H1 (cell line): Measurements from ENCODE around the gene NHEJ1. TPM values are rescaled to one million over a fixed set of nuclear protein-coding genes. Genes with fewer than 3 reads are reported as not detected.
A peak's percentile ranks its signal among the peaks of the same experiment; 100 is the strongest.

ENCODE experiments used
- CTCF ChIA-PET: fragments of 300-600 bp; sonication (Branson Sonifier 250); formaldehyde crosslinking; loops from one replicate; lab custom pipeline; 2021; ENCODE audit not compliant: partially characterized antibody; lab: Charles Lee
- POLR2A ChIA-PET: fragments of 300-600 bp; sonication (Branson Sonifier 250); formaldehyde crosslinking; loops from one replicate; lab custom pipeline; 2021; ENCODE audit warnings: inconsistent platforms; ENCODE audit not compliant: partially characterized antibody; lab: Charles Lee
- DNase-seq, 2 experiments: peaks; one replicate each; pipeline versions ENCODE4 v3.0.0 to v3.0.0-alpha.2; 2010 to 2022; ENCODE audit warnings: low spot score in 2 of 2, low read depth in 1 of 2, mixed read lengths in 1 of 2
- FAIRE-seq: peaks from 2 replicates; lab custom pipeline; 2011; peaks lifted over from hg19 to GRCh38; lab: Jason Lieb, UNC
- H2AFZ ChIP-seq: 2 replicates; pipeline ENCODE4 v1.8.1; 2012; ENCODE audit warnings: low read length, inconsistent platforms
- H2AK5ac ChIP-seq: 2 replicates; pipeline ENCODE4 v1.6.1; 2013; ENCODE audit warnings: low read depth, low read length
- H2BK120ac ChIP-seq: replicated peaks from 2 replicates; pipeline ENCODE3; 2013; ENCODE audit warnings: low read depth, low read length, inconsistent platforms
- H2BK12ac ChIP-seq: 2 replicates; pipeline ENCODE4 v1.6.1; 2013; ENCODE audit warnings: low read depth, low read length
- H2BK15ac ChIP-seq: 2 replicates; pipeline ENCODE4 v1.6.1; 2013; ENCODE audit warnings: low read length
- H2BK20ac ChIP-seq: 2 replicates; pipeline ENCODE4 v1.6.1; 2013; ENCODE audit warnings: low read length
- H2BK5ac ChIP-seq: 2 replicates; pipeline ENCODE4 v1.6.1; 2013; ENCODE audit warnings: low read depth, low read length
- H3K14ac ChIP-seq: 2 replicates; pipeline ENCODE4 v1.6.1; 2013; ENCODE audit warnings: inconsistent platforms; ENCODE audit not compliant: insufficient read length
- H3K18ac ChIP-seq: 2 replicates; pipeline ENCODE4 v1.6.1; 2013; ENCODE audit warnings: low read length; ENCODE audit errors: extremely low read depth
- H3K23ac ChIP-seq: 2 replicates; pipeline ENCODE4 v1.6.1; 2013; ENCODE audit warnings: inconsistent platforms; ENCODE audit not compliant: insufficient read length
- H3K23me2 ChIP-seq: 2 replicates; pipeline ENCODE4 v1.6.1; 2013; ENCODE audit warnings: low read depth, low read length
- H3K27ac ChIP-seq: 2 replicates; pipeline ENCODE4 v1.6.1; 2011; ENCODE audit warnings: low read depth, low read length, inconsistent platforms
- H3K27me3 ChIP-seq, 4 experiments: replicated peaks in 1 of 4; 1 replicate in 1 of 4; 2 replicates in 3 of 4; pipeline versions ENCODE4 v1.6.1 to v1.8.1; 2011 to 2013; ENCODE audit warnings: low read length in 3 of 4, mild to moderate bottlenecking in 3 of 4, inconsistent platforms in 2 of 4, mixed read lengths in 2 of 4, moderate library complexity in 1 of 4; ENCODE audit not compliant: control insufficient read depth in 3 of 4, insufficient read depth in 3 of 4; ENCODE audit errors: extremely low read depth in 1 of 4
- H3K36me3 ChIP-seq, 4 experiments: 2 replicates each; pipeline versions ENCODE4 v1.6.1 to v1.8.1; 2011 to 2013; ENCODE audit warnings: mild to moderate bottlenecking in 4 of 4, low read length in 3 of 4, moderate library complexity in 2 of 4, control low read depth in 1 of 4, inconsistent platforms in 1 of 4; ENCODE audit not compliant: insufficient read depth in 4 of 4, control insufficient read depth in 2 of 4
- H3K4ac ChIP-seq: replicated peaks from 2 replicates; pipeline ENCODE3; 2013; ENCODE audit warnings: low read length, low read depth, mixed read lengths, inconsistent platforms; ENCODE audit not compliant: insufficient read length
- H3K4me1 ChIP-seq, 4 experiments: replicated peaks in 1 of 4; 1 replicate in 1 of 4; 2 replicates in 3 of 4; pipeline versions ENCODE4 v1.6.1 to v1.8.1; 2011 to 2013; ENCODE audit warnings: low read length in 3 of 4, inconsistent platforms in 2 of 4, mixed read lengths in 1 of 4; ENCODE audit not compliant: insufficient read depth in 4 of 4, control insufficient read depth in 3 of 4
- H3K4me2 ChIP-seq, 2 experiments: 2 replicates each; pipeline versions ENCODE4 v1.6.1 to v1.8.1; 2011 to 2013; ENCODE audit warnings: low read depth in 2 of 2, low read length in 2 of 2, control low read depth in 1 of 2, inconsistent platforms in 1 of 2, mild to moderate bottlenecking in 1 of 2; ENCODE audit not compliant: insufficient read depth in 1 of 2
- H3K4me3 ChIP-seq, 4 experiments: fragments of 200-600, 300-600 bp in 1 of 4; sonication (generic), shearing (Covaris generic), sonication (Bioruptor Twin) in 1 of 4; 2 replicates each; pipeline versions ENCODE4 v1.5.1 to v1.8.1; 2011 to 2016; ENCODE audit warnings: low read length in 4 of 4, low read depth in 3 of 4, control low read depth in 2 of 4, inconsistent platforms in 2 of 4, mild to moderate bottlenecking in 2 of 4, mixed read lengths in 1 of 4, moderate library complexity in 1 of 4; ENCODE audit not compliant: insufficient read depth in 2 of 4; ENCODE audit errors: extremely low read depth in 1 of 4
- H3K56ac ChIP-seq: replicated peaks from 2 replicates; pipeline ENCODE3; 2013; ENCODE audit warnings: low read depth, mild to moderate bottlenecking, mixed read lengths, low read length, inconsistent platforms; ENCODE audit not compliant: insufficient read length
- H3K79me1 ChIP-seq: 2 replicates; pipeline ENCODE4 v1.6.1; 2013; ENCODE audit warnings: low read depth, low read length, control low read depth
- H3K79me2 ChIP-seq, 2 experiments: 2 replicates each; pipeline versions ENCODE4 v1.6.1 to v1.8.1; 2012 to 2013; ENCODE audit warnings: low read length in 2 of 2, mild to moderate bottlenecking in 2 of 2, inconsistent platforms in 1 of 2; ENCODE audit not compliant: insufficient read depth in 2 of 2, control insufficient read depth in 1 of 2
- H3K9ac ChIP-seq, 4 experiments: replicated peaks in 1 of 4; 1 replicate in 1 of 4; 2 replicates in 3 of 4; pipeline versions ENCODE4 v1.6.1 to v1.8.1; 2011 to 2013; ENCODE audit warnings: low read depth in 3 of 4, low read length in 3 of 4, control low read depth in 2 of 4, mild to moderate bottlenecking in 2 of 4, moderate library complexity in 2 of 4, inconsistent platforms in 1 of 4; ENCODE audit errors: extremely low read depth in 1 of 4
- H3K9me3 ChIP-seq, 2 experiments: 2 replicates each; pipeline versions ENCODE4 v1.6.1 to v1.8.1; 2012 to 2013; ENCODE audit warnings: mild to moderate bottlenecking in 2 of 2, moderate library complexity in 2 of 2, control low read depth in 1 of 2, inconsistent platforms in 1 of 2, low read depth in 1 of 2, low read length in 1 of 2, mixed read lengths in 1 of 2; ENCODE audit not compliant: insufficient read depth in 2 of 2
- H4K20me1 ChIP-seq, 2 experiments: replicated peaks in 1 of 2; 2 replicates each; pipeline versions ENCODE3 to v1.8.1; 2011 to 2013; ENCODE audit warnings: inconsistent platforms in 2 of 2, low read length in 2 of 2, mild to moderate bottlenecking in 1 of 2; ENCODE audit not compliant: insufficient read depth in 2 of 2, control insufficient read depth in 1 of 2
- H4K5ac ChIP-seq: 2 replicates; pipeline ENCODE4 v1.6.1; 2013; ENCODE audit warnings: low read length, low read depth, mixed read lengths, inconsistent platforms; ENCODE audit not compliant: insufficient read length
- H4K8ac ChIP-seq: 2 replicates; pipeline ENCODE4 v1.8.0; 2013; ENCODE audit warnings: mild to moderate bottlenecking, moderate library complexity, low read length, inconsistent platforms; ENCODE audit not compliant: insufficient read depth; ENCODE audit errors: extremely low read depth
- H4K91ac ChIP-seq: replicated peaks from 2 replicates; pipeline ENCODE3; 2013; ENCODE audit warnings: low read length, mixed read lengths, inconsistent platforms; ENCODE audit not compliant: insufficient read length
- BRCA1 ChIP-seq: IDR thresholded peaks from 2 replicates; pipeline ENCODE4 v1.6.1; 2012; ENCODE audit warnings: low read depth, low read length, improper control_type of control experiment
- CBX5 ChIP-seq: fragments of 300-800, 300-1000 bp; sonication (generic); IDR thresholded peaks from 2 replicates; pipeline ENCODE4 v1.7.1; 2016; ENCODE audit warnings: antibody characterized with exemption, low read length, low read depth
- EP300 ChIP-seq, 2 experiments: IDR thresholded peaks; 1 replicate in 1 of 2; 2 replicates in 1 of 2; pipeline ENCODE4 v1.6.1; 2011 to 2012; ENCODE audit warnings: low read depth in 2 of 2, low read length in 2 of 2, mild to moderate bottlenecking in 2 of 2, borderline replicate concordance in 1 of 2, inconsistent platforms in 1 of 2, moderate library complexity in 1 of 2
- FOSL1 ChIP-seq: IDR thresholded peaks from 2 replicates; pipeline ENCODE4 v1.6.1; 2011; ENCODE audit warnings: mild to moderate bottlenecking, low read depth, low read length, moderate library complexity; ENCODE audit not compliant: insufficient read depth
- HDAC2 ChIP-seq, 2 experiments: fragments of 300-600 bp in 1 of 2; sonication (generic) in 1 of 2; IDR thresholded peaks; 2 replicates each; pipeline ENCODE4 v1.6.1; 2011 to 2012; ENCODE audit warnings: low read depth in 2 of 2, low read length in 2 of 2, mild to moderate bottlenecking in 2 of 2, moderate library complexity in 2 of 2, borderline replicate concordance in 1 of 2, inconsistent platforms in 1 of 2
- KDM1A ChIP-seq: fragments of 200-600, 300-600 bp; sonication (generic); IDR thresholded peaks from 2 replicates; pipeline ENCODE4 v1.7.1; 2016; ENCODE audit warnings: mild to moderate bottlenecking, low read length, borderline replicate concordance
- RXRA ChIP-seq: IDR thresholded peaks from 2 replicates; pipeline ENCODE4 v1.6.1; 2011; ENCODE audit warnings: low read depth, mild to moderate bottlenecking, low read length, moderate library complexity; ENCODE audit not compliant: insufficient read depth
- SIX5 ChIP-seq: IDR thresholded peaks from 2 replicates; pipeline ENCODE4 v1.6.1; 2011; ENCODE audit warnings: mild to moderate bottlenecking, low read depth, low read length
- SP1 ChIP-seq: IDR thresholded peaks from 2 replicates; pipeline ENCODE4 v1.6.1; 2011; ENCODE audit warnings: low read depth, low read length
- TAF7 ChIP-seq: optimal IDR thresholded peaks from 2 replicates; pipeline ENCODE3; 2011; ENCODE audit warnings: low read depth, mild to moderate bottlenecking, inconsistent platforms, low read length, moderate library complexity, borderline replicate concordance
- TEAD4 ChIP-seq: IDR thresholded peaks from 2 replicates; pipeline ENCODE4 v1.6.1; 2012; ENCODE audit warnings: low read depth, low read length, inconsistent platforms, mixed read lengths
- USF2 ChIP-seq: IDR thresholded peaks from 2 replicates; pipeline ENCODE4 v1.6.1; 2011; ENCODE audit warnings: low read length, improper control_type of control experiment
- ZNF274 ChIP-seq: IDR thresholded peaks from 2 replicates; pipeline ENCODE4 v1.7.0; 2012; ENCODE audit warnings: low read length, borderline replicate concordance; ENCODE audit errors: extremely low read depth
- WGBS, 2 experiments: shearing (Covaris generic) in 1 of 2; methylation state at CpG; one replicate each; pipeline versions ENCODE4 v1.1.6 to v1.1.7; 2013 to 2015; ENCODE audit warnings: low lambda C conversion rate in 2 of 2, mixed read lengths in 2 of 2, inconsistent platforms in 1 of 2, low coverage in 1 of 2, missing lambda C conversion rate in 1 of 2; ENCODE audit not compliant: insufficient replicate concordance in 2 of 2, insufficient coverage in 1 of 2, insufficient read length in 1 of 2; ENCODE audit errors: extremely low coverage in 1 of 2, missing lambda C conversion rate in 1 of 2; 5-methylcytosine and 5-hydroxymethylcytosine counted together
- polyA plus RNA-seq, 7 experiments: library from polyadenylated mRNA; depleted of rRNA in 3 of 7; stranded (reverse) in 5 of 7; unstranded in 2 of 7; fragments of >200 nt in 5 of 7; fragments of 200-250 nt in 2 of 7; gene quantifications; 1 replicate in 5 of 7; 2 replicates in 1 of 7; 4 replicates in 1 of 7; pipeline versions ENCODE4 v1.2.1 to v1.2.3, GENCODE V29; 2011 to 2013; ENCODE audit warnings: missing spikeins in 2 of 7, mixed read lengths in 2 of 7
- total RNA-seq: library from RNA; stranded (reverse); fragmentation: NEBNext Ultra II Directional; extraction: Animal tissue kit (Norgen Biotek cat#: 25700); gene quantifications from 2 replicates; pipeline ENCODE4 v1.2.1, GENCODE V29; 2021

NHEJ1 gene
- total and polyA plus RNA-seq, 2 of the 8 experiments (the other 6 are each of a cell fraction or from before 2014, with no cell fraction given): 22.7 to 24.1 TPM

DNA sequence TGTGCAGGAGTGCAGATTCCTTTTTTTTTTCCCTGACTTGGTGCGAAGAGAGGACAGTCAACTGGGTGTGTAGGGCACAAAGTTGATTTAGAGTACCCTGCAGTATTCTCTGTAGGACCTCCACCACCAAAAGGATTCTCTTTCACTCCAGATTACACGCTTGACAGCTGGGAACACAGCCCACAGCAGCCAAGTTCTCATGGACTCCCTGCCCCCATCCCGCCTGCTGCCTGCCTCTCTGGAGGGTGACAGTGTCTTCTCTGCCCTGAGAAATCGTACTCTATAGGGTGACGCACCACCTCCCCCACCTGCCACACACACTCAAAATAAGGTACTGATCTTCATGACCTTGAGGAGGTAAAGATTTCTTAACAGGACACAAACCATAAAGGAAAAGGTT, 73.3 kb downstream of the NHEJ1 start:
- FAIRE-seq (no peak), DNase-seq (no peak)
- H2AK5ac ChIP-seq: no peak overlapping the region
- no peak overlapping the region for H2BK120ac ChIP-seq
- no peak overlapping the region for H3K4me3 ChIP-seq
- no peaks in the 10 kb centered on the region for H3K23me2 ChIP-seq
- no peaks in the 10 kb centered on the region for H3K27me3 ChIP-seq
- no peak overlapping the region for H3K27ac ChIP-seq
- no peaks in the 10 kb centered on the region for H3K36me3 ChIP-seq
- no peaks in the 10 kb centered on the region for H3K79me1 ChIP-seq
- H2BK15ac ChIP-seq: no peak overlapping the region
- H4K5ac ChIP-seq: no peak overlapping the region
- no peaks in the 10 kb centered on the region for H3K4me1 ChIP-seq
- CTCF ChIA-PET: interaction anchor here (1.3 to 62.8 kb wide), 5 partner anchors 14 to 67 kb away, joined by 3 to 1777 read pairs (median 16); no protein-coding TSS in a partner anchor
- H4K91ac ChIP-seq: no peak overlapping the region
- WGBS, 2 experiments: 84% methylated on average over 5 of the region's 5 CpGs; no CpG with 5 or more reads in 1 of the 2 experiments
- no peak overlapping the region for H3K4me2 ChIP-seq
- H3K9me3 ChIP-seq: no peaks in the 10 kb centered on the region
- H3K79me2 ChIP-seq: no peaks in the 10 kb centered on the region
- no peak overlapping the region for H3K4ac ChIP-seq
- 0 out of 2 replicates have a peak overlapping the region, but pooled peaks have one; percentile 42 for H4K8ac ChIP-seq
- no peak overlapping the region for H2AFZ ChIP-seq
- H2BK12ac ChIP-seq: no peak overlapping the region
- H2BK5ac ChIP-seq: no peak overlapping the region
- no peak overlapping the region; a peak in 1 of 7 replicates for H3K9ac ChIP-seq
- H3K18ac ChIP-seq: no peak overlapping the region
- no peak overlapping the region for H3K14ac ChIP-seq
- H3K56ac ChIP-seq: no peak overlapping the region
- H3K23ac ChIP-seq: no peak overlapping the region
- no peak overlapping the region for H2BK20ac ChIP-seq
- H4K20me1 ChIP-seq: peaks cover 0 to 4% of the 10 kb centered on the region in 2 experiments
- POLR2A ChIA-PET: no interaction called here
- TF ChIP-seq SIX5 (no peak), TAF7 (no peak), EP300 (IDR thresholded peaks at IDR 0.05; ENCODE audit: borderline replicate concordance in 1 of 2, low read depth in 2 of 2, low read length in 2 of 2) (no peak), CBX5 (no peak), KDM1A (no peak), HDAC2 (IDR thresholded peaks at IDR 0.05; ENCODE audit: borderline replicate concordance in 1 of 2, low read depth in 2 of 2, low read length in 2 of 2) (no peak), USF2 (no peak), SP1 (no peak), TEAD4 (no peak), ZNF274 (no peak), FOSL1 (no peak), BRCA1 (no peak), RXRA (no peak)
